Neural crest cell (in vitro differentiated cells): ENCODE data around the gene IPO11. TPM values are rescaled to one million over a fixed set of nuclear protein-coding genes. Genes with fewer than 3 reads are reported as not detected.

Experiments
- DNase-seq: peaks from one replicate; pipeline ENCODE4 v3.0.0; 2021; ENCODE audit warnings: low read depth, mixed read lengths, low spot score
- H3K27ac Mint-ChIP-seq: one replicate; pipeline ENCODE4 v1.8.0; 2021; ENCODE audit warnings: mild to moderate bottlenecking, mixed read lengths; ENCODE audit not compliant: unreplicated experiment
- H3K27me3 Mint-ChIP-seq: 2 replicates; pipeline ENCODE4 v1.8.0; 2021; ENCODE audit warnings: low read depth, mild to moderate bottlenecking, mixed read lengths
- H3K36me3 Mint-ChIP-seq: 2 replicates; pipeline ENCODE4 v1.8.0; 2021; ENCODE audit warnings: low read depth, mild to moderate bottlenecking, mixed read lengths
- H3K4me1 Mint-ChIP-seq: 2 replicates; pipeline ENCODE4 v1.8.0; 2021; ENCODE audit warnings: mixed read lengths
- H3K4me3 Mint-ChIP-seq: one replicate; pipeline ENCODE4 v1.8.0; 2021; ENCODE audit warnings: mild to moderate bottlenecking, mixed read lengths
- H3K9me3 Mint-ChIP-seq: 2 replicates; pipeline ENCODE4 v1.8.0; 2021; ENCODE audit warnings: mixed read lengths
- CTCF ChIP-seq: fragments of 200-600 bp; sonication (generic); conservative IDR thresholded peaks from 2 replicates; pipeline ENCODE4 v1.5.0; 2021; ENCODE audit warnings: antibody characterized with exemption, mild to moderate bottlenecking
- total RNA-seq: library from RNA; stranded (reverse); gene quantifications from 2 replicates; pipeline ENCODE4 v1.2.1, GENCODE V29; 2021

Gene IPO11
- total RNA-seq, 1 donor from 2014 or later, result 48.2 TPM

GRCh38 chr5:62386824-62387223, 25.7 kb upstream of the IPO11 start:
- no peaks in the 10 kb centered on the region for H3K27me3 Mint-ChIP-seq
- no peaks in the 10 kb centered on the region for H3K9me3 Mint-ChIP-seq

GRCh38 chr5:62395210-62395950, 17.2 kb upstream of the IPO11 start:
- Mint-ChIP-seq H3K9me3 (no peaks in the 10 kb centered on the region), H3K4me3 (no peak overlapping the region), H3K27ac (no peak overlapping the region), H3K27me3 (no peaks in the 10 kb centered on the region), H3K36me3 (peaks cover 12% of the 10 kb centered on the region), H3K4me1 (no peaks in the 10 kb centered on the region)
- no peak for TF ChIP-seq CTCF
- DNase-seq, result no peak

More at GRCh38 chr5:62386824-62387223, 25.7 kb upstream of the IPO11 start:
- Mint-ChIP-seq H3K4me3 (no peak overlapping the region), H3K27ac (no peak overlapping the region), H3K36me3 (peaks cover 3% of the 10 kb centered on the region), H3K4me1 (no peaks in the 10 kb centered on the region)
- DNase-seq, result no peak
- no peak for TF ChIP-seq CTCF

GRCh38 chr5:62403411-62404250, 8.9 kb upstream of the IPO11 start, which contains the start of gene DIMT1:
Gene DIMT1, minus strand, starts transcription at chr5:62403905. Its CDS starts 133 bp downstream, at chr5:62403772.
- Mint-ChIP-seq H3K27ac (peak within 1 kb of the TSS; percentile 100), H3K36me3 (no peaks in the 10 kb centered on the region), H3K4me1 (peaks cover 29% of the 10 kb centered on the region), H3K4me3 (peak within 1 kb of the TSS; percentile 99), H3K9me3 (no peaks in the 10 kb centered on the region), H3K27me3 (no peaks in the 10 kb centered on the region)
- no peak for TF ChIP-seq CTCF
- DNase-seq, result peak; percentile 87

GRCh38 chr5:62413711-62414110, 1.1 kb downstream of the IPO11 start:
- H3K27me3 Mint-ChIP-seq, result no peaks in the 10 kb centered on the region
- peak overlapping the region; percentile 86 for H3K27ac Mint-ChIP-seq
- no peak for TF ChIP-seq CTCF
- H3K36me3 Mint-ChIP-seq, result no peaks in the 10 kb centered on the region
- peaks cover 19% of the 10 kb centered on the region for H3K4me1 Mint-ChIP-seq
- DNase-seq, result no peak
- H3K9me3 Mint-ChIP-seq, result no peaks in the 10 kb centered on the region
- H3K4me3 Mint-ChIP-seq, result peak overlapping the region; percentile 84

- DNase-seq, result no peak
- Mint-ChIP-seq H3K4me1 (peaks cover 9% of the 10 kb centered on the region), H3K27ac (no peak overlapping the region), H3K4me3 (no peak overlapping the region), H3K9me3 (no peaks in the 10 kb centered on the region), H3K27me3 (no peaks in the 10 kb centered on the region), H3K36me3 (no peaks in the 10 kb centered on the region)
- no peak for TF ChIP-seq CTCF
These were observed 6.0 kb downstream of the IPO11 start for GRCh38 chr5:62418462-62419076.
